HG03558 (cell line): ENCODE results near the gene MMD.

Source experiments
- ATAC-seq: cut with Tn5 transposase; IDR thresholded peaks from one replicate; pipeline ENCODE4 v1.9.1; 2021; ENCODE audit warnings: moderate number of reproducible peaks; ENCODE audit not compliant: unreplicated experiment; ENCODE audit errors: extremely low read depth

MMD gene

GRCh38 chr17:55356434-55357328 lies 65.0 kb downstream of the MMD start:
- peak; percentile 80 for ATAC-seq

- no peak for ATAC-seq
These were observed 66.7 kb downstream of the MMD start for GRCh38 chr17:55354941-55355340.

- no peak for ATAC-seq
These were observed 67.6 kb downstream of the MMD start for GRCh38 chr17:55354010-55354409.

- ATAC-seq, result no peak
These were observed 70.4 kb downstream of the MMD start for GRCh38 chr17:55351226-55351625.

- no peak for ATAC-seq
These were observed 70.8 kb downstream of the MMD start for GRCh38 chr17:55350825-55351205.

GRCh38 chr17:55348749-55349354 lies 72.8 kb downstream of the MMD start:
- no peak for ATAC-seq

- no peak for ATAC-seq
These were observed 74.3 kb downstream of the MMD start for GRCh38 chr17:55347341-55347740.

GRCh38 chr17:55346658-55347057 lies 75.0 kb downstream of the MMD start:
- no peak for ATAC-seq

GRCh38 chr17:55345132-55345531 lies 76.5 kb downstream of the MMD start:
- no peak for ATAC-seq

- no peak for ATAC-seq
These were observed 77.1 kb downstream of the MMD start for GRCh38 chr17:55344514-55344997.

- no peak for ATAC-seq
These were observed 77.6 kb downstream of the MMD start for GRCh38 chr17:55343900-55344513.

GRCh38 chr17:55342800-55343585 lies 78.6 kb downstream of the MMD start:
- ATAC-seq, result no peak
